Heart left ventricle (tissue), 16 donors: ENCODE results near the gene MMP13. TPM values are rescaled to one million over a fixed set of nuclear protein-coding genes. Genes with fewer than 3 reads are reported as not detected.

Experiments
- ATAC-seq, 4 donors: fragments of 200-7000 bp; cut with Tn5 transposase; one replicate each; pipeline ENCODE4 v1.9.1; 2020 to 2022; ENCODE audit warnings: moderate library complexity in 4 of 4, mild to moderate bottlenecking in 3 of 4, moderate number of reproducible peaks in 1 of 4
- DNase-seq, 5 donors: peaks; one replicate each; pipeline ENCODE4 v3.0.0-alpha.2; 2020
- H3K27ac ChIP-seq, 12 donors: fragments of 200-600 bp; sonication (generic) in 4 of 12; one replicate each; pipeline versions ENCODE4 v1.5.0 to v1.8.0; 2016 to 2022; ENCODE audit warnings: mild to moderate bottlenecking in 2 of 12
- H3K27me3 ChIP-seq, 9 donors: fragments of 200-600 bp; sonication (generic) in 2 of 9; one replicate each; pipeline versions ENCODE4 v1.5.1 to v1.8.0; 2016 to 2022; ENCODE audit warnings: mild to moderate bottlenecking in 3 of 9
- H3K36me3 ChIP-seq, 9 donors: fragments of 200-600 bp; sonication (generic) in 2 of 9; one replicate each; pipeline versions ENCODE4 v1.5.0 to v1.8.0; 2018 to 2022; ENCODE audit warnings: mild to moderate bottlenecking in 2 of 9
- H3K4me1 ChIP-seq, 12 donors: fragments of 200-600 bp; sonication (generic) in 4 of 12; one replicate each; pipeline versions ENCODE4 v1.5.0 to v1.8.0; 2016 to 2022; ENCODE audit warnings: mild to moderate bottlenecking in 3 of 12
- H3K4me3 ChIP-seq, 12 donors: fragments of 200-600 bp; sonication (generic) in 4 of 12; one replicate each; pipeline versions ENCODE4 v1.5.0 to v1.8.0; 2017 to 2022; ENCODE audit warnings: mild to moderate bottlenecking in 9 of 12, moderate library complexity in 4 of 12
- H3K9me3 ChIP-seq, 12 donors: fragments of 200-600 bp; sonication (generic) in 4 of 12; one replicate each; pipeline versions ENCODE4 v1.5.0 to v1.8.0; 2016 to 2022; ENCODE audit warnings: mild to moderate bottlenecking in 1 of 12
- CTCF ChIP-seq, 12 donors: fragments of 200-600 bp; sonication (generic) in 4 of 12; IDR thresholded peaks; one replicate each; pipeline versions ENCODE4 v1.5.0 to v1.8.0; 2018 to 2022; ENCODE audit warnings: antibody characterized with exemption in 12 of 12, mild to moderate bottlenecking in 5 of 12
- POLR2A ChIP-seq, 2 donors: fragments of 450-650 bp; IDR thresholded peaks; one replicate each; pipeline ENCODE4 v1.6.1; 2017; ENCODE audit warnings: antibody characterized with exemption in 2 of 2, mild to moderate bottlenecking in 2 of 2, moderate library complexity in 2 of 2
- WGBS, 4 donors: extraction: QIAGEN DNeasy Blood & Tissue Kit in 2 of 4; methylation state at CpG; one replicate each; pipeline versions ENCODE4 v1.1.5 to v1.1.7; 2013 to 2018; 5-methylcytosine and 5-hydroxymethylcytosine counted together
- intact Hi-C, 10 donors: fragments of 100-400 bp; cut with DNase I; formaldehyde crosslinking; loops; one replicate each; pipeline versions ENCODE4 v1.11.1 to v1.14.2; 2022
- polyA plus RNA-seq, 2 donors: library from polyadenylated mRNA; stranded (reverse); fragments of 200-250 nt; gene quantifications; one replicate each; pipeline ENCODE4 v1.2.3, GENCODE V29; 2013
- total RNA-seq, 9 donors: library from RNA; depleted of rRNA in 2 of 9; stranded (reverse); fragments of >200 nt in 2 of 9; fragmentation: NEBNext Ultra II Directional in 3 of 9; extraction: Animal tissue kit (Norgen Biotek cat#: 25700) in 3 of 9; gene quantifications; one replicate each; pipeline versions ENCODE4 v1.1.0 to v1.2.4, GENCODE V29; 2016 to 2023
- donor health status: ischemic (EF 13 %, LVEDD 7.1; RV severe dilation, severe dysfunction).
- donor health status: healthy with polysubstance abuse.
- donor health status: DM: no; HTN: yes; CAD: no.
- donor health status: DM: no; HTN: no; CAD: no.
- donor health status: ischemic (EF 25% LVEDD 6.9; RV normal size, moderate dysfunction).
- donor health status: ischemic (EF 25% LVEDD 5.7; RV mildly dilated, moderate dysfunction).
- donor health status: healthy.
- donor health status: DM: yes; HTN: yes; CAD: no.
- donor health status: ischemic (EF 35%, LVEDD 5.7; RV mildly dilated, moderate dysfunction).
- donor health status: nonischemic (EF 11% LVEDD 7.7; RV severe dilation, severe dysfunction).
- donor health status: DM: yes; HTN: yes; CAD: no.
- donor health status: PGD.
- donor health status: ischemic (EF 29% LVEDD 5.4; RV normal size, mild dysfunction).
- donor health status: nonischemic (EF 23%, LVEDD 6.1; RV moderate dilation, normal function).

MMP13 gene
- total and polyA plus RNA-seq, 11 donors, result not detected

GRCh38 chr11:102925988-102926387 lies 29.5 kb downstream of the MMP13 start:
- no peaks in the 10 kb centered on the region for H3K36me3 ChIP-seq
- H3K4me1 ChIP-seq, result peaks cover 0 to 1% (median 0%) of the 10 kb centered on the region in 12 donors
- H3K4me3 ChIP-seq, result no peak overlapping the region
- peaks cover 0 to 15% (median 0%) of the 10 kb centered on the region in 9 donors for H3K27me3 ChIP-seq
- no peak overlapping the region for H3K27ac ChIP-seq
- no peaks in the 10 kb centered on the region for H3K9me3 ChIP-seq
- intact Hi-C loops, result no loop called here
- TF ChIP-seq CTCF (IDR thresholded peaks at IDR 0.05), result no peak
- TF ChIP-seq POLR2A (IDR thresholded peaks at IDR 0.05), result no peak
- DNase-seq (no peak), ATAC-seq (no peak)
- 95 to 96% (median 96%) methylated on average over 3 of the region's 3 CpGs for WGBS, 4 donors

GRCh38 chr11:102924851-102925380 lies 30.6 kb downstream of the MMP13 start:
- Histone ChIP-seq H3K27me3 (peaks cover 0 to 15% (median 0%) of the 10 kb centered on the region in 9 donors), H3K36me3 (no peaks in the 10 kb centered on the region), H3K27ac (no peak overlapping the region), H3K4me3 (no peak overlapping the region), H3K9me3 (no peaks in the 10 kb centered on the region), H3K4me1 (peaks cover 0 to 6% (median 0%) of the 10 kb centered on the region in 12 donors)
- DNase-seq (no peak), ATAC-seq (no peak)
- TF ChIP-seq POLR2A (IDR thresholded peaks at IDR 0.05) (no peak), CTCF (IDR thresholded peaks at IDR 0.05) (no peak)
- intact Hi-C loops, result no loop called here
- WGBS, 4 donors, result 65 to 75% (median 70%) methylated on average over 6 of the region's 6 CpGs

- no peaks in the 10 kb centered on the region for H3K9me3 ChIP-seq
- 51 to 60% (median 57%) methylated on average over 3 of the region's 3 CpGs for WGBS, 4 donors
- peaks cover 0 to 6% (median 0%) of the 10 kb centered on the region in 12 donors for H3K4me1 ChIP-seq
- no peak overlapping the region for H3K4me3 ChIP-seq
- H3K27ac ChIP-seq, result no peak overlapping the region
- DNase-seq (no peak), ATAC-seq (no peak)
- peaks cover 0 to 24% (median 0%) of the 10 kb centered on the region in 9 donors for H3K27me3 ChIP-seq
- TF ChIP-seq CTCF (IDR thresholded peaks at IDR 0.05), result no peak
- H3K36me3 ChIP-seq, result no peaks in the 10 kb centered on the region
- intact Hi-C loops, result no loop called here
These were observed 33.8 kb downstream of the MMP13 start for GRCh38 chr11:102921587-102922220.

GRCh38 chr11:102920118-102920684 lies 35.3 kb downstream of the MMP13 start:
- Histone ChIP-seq H3K4me3 (no peak overlapping the region), H3K36me3 (no peaks in the 10 kb centered on the region), H3K27me3 (peaks cover 0 to 18% (median 0%) of the 10 kb centered on the region in 9 donors), H3K9me3 (no peaks in the 10 kb centered on the region), H3K4me1 (peaks cover 0 to 6% (median 0%) of the 10 kb centered on the region in 12 donors), H3K27ac (no peak overlapping the region)
- TF ChIP-seq POLR2A (IDR thresholded peaks at IDR 0.05), result no peak
- no peak for TF ChIP-seq CTCF (IDR thresholded peaks at IDR 0.05)
- ATAC-seq (peak in 2 of 4 donors; percentile 24 to 60), DNase-seq (no peak)
- 71 to 82% (median 79%) methylated on average over 13 of the region's 13 CpGs for WGBS, 4 donors
- intact Hi-C loops, result no loop called here
